ENCODE results near the gene CDC40.
A peak's percentile ranks its signal among the peaks of the same experiment; 100 is the strongest.

The CDC40 gene

GRCh38 chr6:110179406-110180227 lies 610 bp upstream of the CDC40 start, which contains the start of gene WASF1:
Gene WASF1 (minus strand): TSS chr6:110179670. CDS start chr6:110127601, 52,069 bp downstream.
- H3K27ac ChIP-seq (ENCODE audit: low read depth, low read length) = peak within 1 kb of the TSS; percentile 65
- TF ChIP-seq EZH2phosphoT487 (conservative IDR thresholded peaks at IDR 0.05; ENCODE audit: low read length) = no peak
- TF ChIP-seq, protein P1, sequence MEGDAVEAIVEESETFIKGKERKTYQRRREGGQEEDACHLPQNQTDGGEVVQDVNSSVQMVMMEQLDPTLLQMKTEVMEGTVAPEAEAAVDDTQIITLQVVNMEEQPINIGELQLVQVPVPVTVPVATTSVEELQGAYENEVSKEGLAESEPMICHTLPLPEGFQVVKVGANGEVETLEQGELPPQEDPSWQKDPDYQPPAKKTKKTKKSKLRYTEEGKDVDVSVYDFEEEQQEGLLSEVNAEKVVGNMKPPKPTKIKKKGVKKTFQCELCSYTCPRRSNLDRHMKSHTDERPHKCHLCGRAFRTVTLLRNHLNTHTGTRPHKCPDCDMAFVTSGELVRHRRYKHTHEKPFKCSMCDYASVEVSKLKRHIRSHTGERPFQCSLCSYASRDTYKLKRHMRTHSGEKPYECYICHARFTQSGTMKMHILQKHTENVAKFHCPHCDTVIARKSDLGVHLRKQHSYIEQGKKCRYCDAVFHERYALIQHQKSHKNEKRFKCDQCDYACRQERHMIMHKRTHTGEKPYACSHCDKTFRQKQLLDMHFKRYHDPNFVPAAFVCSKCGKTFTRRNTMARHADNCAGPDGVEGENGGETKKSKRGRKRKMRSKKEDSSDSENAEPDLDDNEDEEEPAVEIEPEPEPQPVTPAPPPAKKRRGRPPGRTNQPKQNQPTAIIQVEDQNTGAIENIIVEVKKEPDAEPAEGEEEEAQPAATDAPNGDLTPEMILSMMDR (IDR thresholded peaks at IDR 0.05; ENCODE audit: insufficient read depth, low read length, poor library complexity, severe bottlenecking) = no peak
- H3K36me3 ChIP-seq (ENCODE audit: low read length) = no peaks in the 10 kb centered on the region
- H3K9me3 ChIP-seq (ENCODE audit: insufficient read depth, low read length) = no peaks in the 10 kb centered on the region
- H2AFZ ChIP-seq (ENCODE audit: low read depth, low read length, severe bottlenecking) = peak within 1 kb of the TSS; percentile 92
- H3K27me3 ChIP-seq (ENCODE audit: low read length) = no peaks in the 10 kb centered on the region
- peak within 1 kb of the TSS; percentile 89 for H3K4me3 ChIP-seq (ENCODE audit: insufficient read depth, low read length, poor library complexity, severe bottlenecking)
- 0 out of 2 replicates have a peak, but pooled peaks cover 4% of the 10 kb centered on the region for H3F3A ChIP-seq (ENCODE audit: insufficient read depth)
- peak within 1 kb of the TSS; percentile 97 for H3K4me2 ChIP-seq (ENCODE audit: low read depth, low read length, poor library complexity, severe bottlenecking)
- no peaks in the 10 kb centered on the region for H3K9me2 ChIP-seq (replicated peaks; ENCODE audit: insufficient read depth, low read length)
- H4K20me1 ChIP-seq (ENCODE audit: low read depth, low read length) = peaks cover 12% of the 10 kb centered on the region; the same call in 1 of the 2 replicates
- peaks cover 44% of the 10 kb centered on the region for H3K79me2 ChIP-seq (ENCODE audit: insufficient read depth, low read length)
- H3K9ac ChIP-seq (ENCODE audit: low read length) = peak within 1 kb of the TSS; percentile 77

- H3K9me3 ChIP-seq (ENCODE audit: insufficient read depth, low read length) = no peaks in the 10 kb centered on the region
- H3K27me3 ChIP-seq (ENCODE audit: low read length) = no peaks in the 10 kb centered on the region
- no peaks in the 10 kb centered on the region for H3K36me3 ChIP-seq (ENCODE audit: low read length)
- H2AFZ ChIP-seq (ENCODE audit: low read depth, low read length, severe bottlenecking) = no peak overlapping the region
- H3K9ac ChIP-seq (ENCODE audit: low read length) = peak overlapping the region; percentile 77
- TF ChIP-seq EZH2phosphoT487 (conservative IDR thresholded peaks at IDR 0.05; ENCODE audit: low read length) = no peak
- TF ChIP-seq, protein P1 (IDR thresholded peaks at IDR 0.05; ENCODE audit: insufficient read depth, low read length, poor library complexity, severe bottlenecking) = no peak
- peaks cover 60% of the 10 kb centered on the region for H3K79me2 ChIP-seq (ENCODE audit: insufficient read depth, low read length)
- H3K9me2 ChIP-seq (replicated peaks; ENCODE audit: insufficient read depth, low read length) = no peaks in the 10 kb centered on the region
- peaks cover 11% of the 10 kb centered on the region; the same call in 1 of the 2 replicates for H4K20me1 ChIP-seq (ENCODE audit: low read depth, low read length)
- peak overlapping the region; percentile 89 for H3K4me3 ChIP-seq (ENCODE audit: insufficient read depth, low read length, poor library complexity, severe bottlenecking)
- 0 out of 2 replicates have a peak, but pooled peaks cover 4% of the 10 kb centered on the region for H3F3A ChIP-seq (ENCODE audit: insufficient read depth)
- H3K4me2 ChIP-seq (ENCODE audit: low read depth, low read length, poor library complexity, severe bottlenecking) = peak overlapping the region; percentile 97
- peak overlapping the region; percentile 65; the same call in 1 of the 2 replicates for H3K27ac ChIP-seq (ENCODE audit: low read depth, low read length)
Measured at GRCh38 chr6:110181131-110182030, 1.2 kb downstream of the CDC40 start.

GRCh38 chr6:110183292-110183885 lies 3.2 kb downstream of the CDC40 start:
- H3K36me3 ChIP-seq (ENCODE audit: low read length) = no peaks in the 10 kb centered on the region
- H3K9me3 ChIP-seq (ENCODE audit: insufficient read depth, low read length) = no peaks in the 10 kb centered on the region
- H3K9ac ChIP-seq (ENCODE audit: low read length) = no peak overlapping the region
- H3K27me3 ChIP-seq (ENCODE audit: low read length) = no peaks in the 10 kb centered on the region
- no peak overlapping the region for H3K27ac ChIP-seq (ENCODE audit: low read depth, low read length)
- no peak overlapping the region for H3K4me3 ChIP-seq (ENCODE audit: insufficient read depth, low read length, poor library complexity, severe bottlenecking)
- H3K79me2 ChIP-seq (ENCODE audit: insufficient read depth, low read length) = peaks cover 80% of the 10 kb centered on the region
- H3F3A ChIP-seq (ENCODE audit: insufficient read depth) = no peaks in the 10 kb centered on the region
- H3K4me2 ChIP-seq (ENCODE audit: low read depth, low read length, poor library complexity, severe bottlenecking) = peak overlapping the region; percentile 97
- no peak for TF ChIP-seq EZH2phosphoT487 (conservative IDR thresholded peaks at IDR 0.05; ENCODE audit: low read length)
- TF ChIP-seq, protein P1 (IDR thresholded peaks at IDR 0.05; ENCODE audit: insufficient read depth, low read length, poor library complexity, severe bottlenecking) = no peak
- H2AFZ ChIP-seq (ENCODE audit: low read depth, low read length, severe bottlenecking) = no peak overlapping the region
- no peaks in the 10 kb centered on the region for H3K9me2 ChIP-seq (replicated peaks; ENCODE audit: insufficient read depth, low read length)
- H4K20me1 ChIP-seq (ENCODE audit: low read depth, low read length) = peaks cover 15% of the 10 kb centered on the region

Measured in SU-DHL-6 (cell line).